GM12891 (cell line): ENCODE measurements around the gene GNAL.
A peak's percentile ranks its signal among the peaks of the same experiment; 100 is the strongest.
"Not testable (repeated sequence)": the region's sequence is repeated elsewhere in the genome, so short reads cannot be mapped to it uniquely, and the experiment has no call there.

ENCODE experiments used
- DNase-seq: peaks from one replicate; pipeline ENCODE4 v3.0.0; 2011; ENCODE audit warnings: low spot score; ENCODE audit not compliant: insufficient read length
- FAIRE-seq: peaks from 2 replicates; lab custom pipeline; 2011; peaks lifted over from hg19 to GRCh38; lab: Jason Lieb, UNC
- PAX5 ChIP-seq: IDR thresholded peaks from 2 replicates; pipeline ENCODE4 v1.6.1; 2011; ENCODE audit warnings: low read length, moderate library complexity, mild to moderate bottlenecking; ENCODE audit not compliant: insufficient read depth, severe bottlenecking
- POLR2A ChIP-seq: IDR thresholded peaks from 2 replicates; pipeline ENCODE4 v1.6.1; 2011; ENCODE audit warnings: low read depth, low read length, control low read depth
- POLR2AphosphoS5 ChIP-seq: IDR thresholded peaks from 2 replicates; pipeline ENCODE4 v1.6.1; 2011; ENCODE audit warnings: low read depth, low read length, control low read depth
- POU2F2 ChIP-seq: IDR thresholded peaks from 2 replicates; pipeline ENCODE4 v1.6.1; 2011; ENCODE audit warnings: low read depth, mild to moderate bottlenecking, control low read depth, low read length, moderate library complexity
- SPI1 ChIP-seq: IDR thresholded peaks from 2 replicates; pipeline ENCODE4 v1.6.1; 2011; ENCODE audit warnings: low read depth, low read length, control low read depth
- TAF1 ChIP-seq: IDR thresholded peaks from 2 replicates; pipeline ENCODE4 v1.6.1; 2011; ENCODE audit warnings: low read depth, low read length, control low read depth

Gene GNAL

GRCh38 chr18:11886577-11887110 is 197.6 kb downstream of the GNAL start:
- FAIRE-seq (peak; percentile 41), DNase-seq (no peak)
- TF ChIP-seq POU2F2: no peak
- TF ChIP-seq POLR2A: no peak

GRCh38 chr18:11887328-11888128 is 198.5 kb downstream of the GNAL start:
- no peak for DNase-seq
- FAIRE-seq: no peak
- TF ChIP-seq TAF1 (no peak), PAX5 (no peak), POU2F2 (no peak)

- DNase-seq: no peak
- FAIRE-seq: no peak
- TF ChIP-seq SPI1: no peak
- no peak for TF ChIP-seq POLR2AphosphoS5
- TF ChIP-seq POU2F2: no peak
- TF ChIP-seq PAX5: no peak
- no peak for TF ChIP-seq POLR2A
- no peak for TF ChIP-seq TAF1
These were observed 199.7 kb downstream of the GNAL start for GRCh38 chr18:11888726-11889125.

GRCh38 chr18:11889284-11889683 is 200.2 kb downstream of the GNAL start:
- FAIRE-seq (no peak), DNase-seq (no peak)
- no peak for TF ChIP-seq PAX5
- TF ChIP-seq POLR2AphosphoS5: no peak
- no peak for TF ChIP-seq POLR2A
- no peak for TF ChIP-seq SPI1
- TF ChIP-seq POU2F2: no peak

GRCh38 chr18:11891737-11892136 is 202.7 kb downstream of the GNAL start:
- DNase-seq (no peak), FAIRE-seq (no peak)
- TF ChIP-seq POU2F2 (no peak), SPI1 (no peak), PAX5 (no peak), POLR2AphosphoS5 (no peak), TAF1 (no peak), POLR2A (no peak)

- FAIRE-seq: not testable (repeated sequence)
These were observed 203.4 kb downstream of the GNAL start for GRCh38 chr18:11892438-11892837.

GRCh38 chr18:11897781-11898180 is 208.7 kb downstream of the GNAL start:
- no peak for FAIRE-seq
- no peak for TF ChIP-seq POLR2A
- TF ChIP-seq TAF1: no peak
- no peak for DNase-seq

More at GRCh38 chr18:11892438-11892837, 203.4 kb downstream of the GNAL start:
- DNase-seq: not testable (repeated sequence)

GRCh38 chr18:11899063-11899462 is 210.0 kb downstream of the GNAL start:
- no peak for TF ChIP-seq POU2F2
- TF ChIP-seq SPI1: no peak
- TF ChIP-seq PAX5: no peak
- no peak for TF ChIP-seq TAF1
- TF ChIP-seq POLR2A: no peak
- TF ChIP-seq POLR2AphosphoS5: no peak
- DNase-seq: no peak
- no peak for FAIRE-seq

GRCh38 chr18:11901826-11902438 is 212.9 kb downstream of the GNAL start:
- FAIRE-seq: no peak
- TF ChIP-seq POU2F2 (no peak), SPI1 (no peak), POLR2A (no peak), POLR2AphosphoS5 (no peak), PAX5 (no peak), TAF1 (no peak)
- no peak for DNase-seq

GRCh38 chr18:11902522-11903292 is 213.6 kb downstream of the GNAL start:
- DNase-seq: no peak
- TF ChIP-seq SPI1 (no peak), POLR2AphosphoS5 (no peak), PAX5 (no peak), POLR2A (no peak)

More at GRCh38 chr18:11902522-11903292, 213.6 kb downstream of the GNAL start:
- no peak for FAIRE-seq
